Astrocyte (in vitro differentiated cells and primary cell): ENCODE results near the gene DNAH9. TPM values are rescaled to one million over a fixed set of nuclear protein-coding genes. Genes with fewer than 3 reads are reported as not detected.

Experiments
- DNase-seq: peaks from one replicate; pipeline ENCODE4 v3.0.0-alpha.2; 2010; ENCODE audit warnings: low read depth
- FAIRE-seq: peaks from 2 replicates; lab custom pipeline; 2011; peaks lifted over from hg19 to GRCh38; lab: Jason Lieb, UNC
- H2AFZ ChIP-seq: 2 replicates; pipeline ENCODE4 v1.6.0; 2012; ENCODE audit warnings: low read depth, low read length, inconsistent platforms
- H3K27ac ChIP-seq: 2 replicates; pipeline ENCODE4 v1.5.1; 2011; ENCODE audit warnings: low read depth, low read length, inconsistent platforms
- H3K27me3 ChIP-seq: 2 replicates; pipeline ENCODE4 v1.6.0; 2011; ENCODE audit warnings: low read length, inconsistent platforms; ENCODE audit not compliant: insufficient read depth
- H3K36me3 ChIP-seq: 2 replicates; pipeline ENCODE4 v1.5.1; 2011; ENCODE audit warnings: low read length, inconsistent platforms; ENCODE audit not compliant: insufficient read depth
- H3K4me1 ChIP-seq: 2 replicates; pipeline ENCODE4 v1.5.1; 2011; ENCODE audit warnings: low read length, inconsistent platforms; ENCODE audit not compliant: insufficient read depth
- H3K4me2 ChIP-seq: 2 replicates; pipeline ENCODE4 v1.6.0; 2012; ENCODE audit warnings: low read length, inconsistent platforms
- H3K4me3 ChIP-seq: 2 replicates; pipeline ENCODE4 v1.5.1; 2011; ENCODE audit warnings: low read depth, mild to moderate bottlenecking, low read length, inconsistent platforms; ENCODE audit not compliant: insufficient read depth
- H3K79me2 ChIP-seq: 2 replicates; pipeline ENCODE4 v1.6.0; 2012; ENCODE audit warnings: mild to moderate bottlenecking, low read length, inconsistent platforms; ENCODE audit not compliant: insufficient read depth
- H3K9ac ChIP-seq: 2 replicates; pipeline ENCODE4 v1.6.0; 2012; ENCODE audit warnings: mild to moderate bottlenecking, low read length, inconsistent platforms
- H3K9me3 ChIP-seq: 2 replicates; pipeline ENCODE4 v1.5.1; 2012; ENCODE audit warnings: low read depth, mild to moderate bottlenecking, low read length, inconsistent platforms; ENCODE audit not compliant: insufficient read depth
- H4K20me1 ChIP-seq: 2 replicates; pipeline ENCODE4 v1.6.0; 2012; ENCODE audit warnings: low read length, inconsistent platforms; ENCODE audit not compliant: insufficient read depth
- H3K27ac Mint-ChIP-seq: one replicate; pipeline ENCODE4 v1.8.0; 2021; ENCODE audit warnings: mild to moderate bottlenecking, mixed read lengths; ENCODE audit not compliant: unreplicated experiment
- H3K27me3 Mint-ChIP-seq: one replicate; pipeline ENCODE4 v1.8.0; 2021; ENCODE audit warnings: low read depth, mixed read lengths; ENCODE audit not compliant: unreplicated experiment
- H3K36me3 Mint-ChIP-seq: one replicate; pipeline ENCODE4 v1.8.0; 2021; ENCODE audit warnings: low read depth, mixed read lengths; ENCODE audit not compliant: unreplicated experiment
- H3K4me1 Mint-ChIP-seq: one replicate; pipeline ENCODE4 v1.8.0; 2021; ENCODE audit warnings: low read depth, mixed read lengths; ENCODE audit not compliant: unreplicated experiment
- H3K4me3 Mint-ChIP-seq: one replicate; pipeline ENCODE4 v1.8.0; 2021; ENCODE audit warnings: mild to moderate bottlenecking, moderate library complexity, mixed read lengths; ENCODE audit not compliant: unreplicated experiment
- H3K9me3 Mint-ChIP-seq: one replicate; pipeline ENCODE4 v1.8.0; 2021; ENCODE audit warnings: mild to moderate bottlenecking, mixed read lengths; ENCODE audit not compliant: unreplicated experiment
- CTCF ChIP-seq: IDR thresholded peaks from 2 replicates; pipeline ENCODE4 v1.5.1; 2011; ENCODE audit warnings: low read depth, mild to moderate bottlenecking, inconsistent platforms, low read length, moderate library complexity; ENCODE audit not compliant: insufficient read depth
- EZH2 ChIP-seq: IDR thresholded peaks from 2 replicates; pipeline ENCODE4 v1.6.1; 2012; ENCODE audit warnings: mild to moderate bottlenecking, low read length, inconsistent platforms; ENCODE audit not compliant: insufficient read depth
- total RNA-seq: library from RNA; stranded (reverse); gene quantifications from 2 replicates; pipeline ENCODE4 v1.2.1, GENCODE V29; 2021

DNAH9 gene
- total RNA-seq, 1 donor from 2014 or later = not detected

- H3K27ac ChIP-seq = no peak overlapping the region
- no peaks in the 10 kb centered on the region for H3K36me3 ChIP-seq
- H3K9ac ChIP-seq = no peak overlapping the region
- TF ChIP-seq EZH2 (no peak), CTCF (no peak)
- no peak overlapping the region for H3K4me3 ChIP-seq
- no peaks in the 10 kb centered on the region for H3K79me2 ChIP-seq
- Mint-ChIP-seq H3K27me3 (no peaks in the 10 kb centered on the region), H3K4me3 (no peak overlapping the region), H3K9me3 (peaks cover 11% of the 10 kb centered on the region), H3K4me1 (no peaks in the 10 kb centered on the region), H3K36me3 (no peaks in the 10 kb centered on the region), H3K27ac (no peak overlapping the region)
- H3K9me3 ChIP-seq = no peaks in the 10 kb centered on the region
- H3K4me1 ChIP-seq = no peaks in the 10 kb centered on the region
- no peak overlapping the region for H3K4me2 ChIP-seq
- no peak for DNase-seq
- no peak overlapping the region for H2AFZ ChIP-seq
- H4K20me1 ChIP-seq = no peaks in the 10 kb centered on the region
- no peak for FAIRE-seq
- H3K27me3 ChIP-seq = no peaks in the 10 kb centered on the region
Observed at GRCh38 chr17:11889266-11889665, 291.0 kb downstream of the DNAH9 start.

- no peaks in the 10 kb centered on the region for H3K27me3 Mint-ChIP-seq
- no peaks in the 10 kb centered on the region for H3K9me3 ChIP-seq
- peaks cover 4% of the 10 kb centered on the region for H3K4me1 ChIP-seq
- no peak overlapping the region for H3K4me3 Mint-ChIP-seq
- no peak for DNase-seq
- H3K9ac ChIP-seq = no peak overlapping the region
- no peak overlapping the region for H2AFZ ChIP-seq
- H3K4me3 ChIP-seq = no peak overlapping the region
- H3K4me2 ChIP-seq = no peak overlapping the region
- H3K27ac ChIP-seq = no peak overlapping the region
- H3K27me3 ChIP-seq = no peaks in the 10 kb centered on the region
- H3K4me1 Mint-ChIP-seq = no peaks in the 10 kb centered on the region
- no peaks in the 10 kb centered on the region for H4K20me1 ChIP-seq
- no peaks in the 10 kb centered on the region for H3K79me2 ChIP-seq
- H3K27ac Mint-ChIP-seq = no peak overlapping the region
- H3K36me3 ChIP-seq = no peaks in the 10 kb centered on the region
- H3K9me3 Mint-ChIP-seq = peaks cover 4% of the 10 kb centered on the region
- H3K36me3 Mint-ChIP-seq = no peaks in the 10 kb centered on the region
- no peak for TF ChIP-seq EZH2
- no peak for TF ChIP-seq CTCF
- FAIRE-seq = no peak
Observed at GRCh38 chr17:11893862-11894261, 295.6 kb downstream of the DNAH9 start.

GRCh38 chr17:11896199-11896598, 297.9 kb downstream of the DNAH9 start:
- no peak overlapping the region for H3K27ac Mint-ChIP-seq
- no peak overlapping the region for H3K4me3 ChIP-seq
- H3K27me3 ChIP-seq = no peaks in the 10 kb centered on the region
- peaks cover 2% of the 10 kb centered on the region for H3K9me3 Mint-ChIP-seq
- no peak overlapping the region for H2AFZ ChIP-seq
- peaks cover 4% of the 10 kb centered on the region for H3K4me1 ChIP-seq
- H3K27me3 Mint-ChIP-seq = no peaks in the 10 kb centered on the region
- no peak overlapping the region for H3K27ac ChIP-seq
- no peaks in the 10 kb centered on the region for H3K9me3 ChIP-seq
- no peak overlapping the region for H3K4me2 ChIP-seq
- H3K4me1 Mint-ChIP-seq = no peaks in the 10 kb centered on the region
- no peak overlapping the region for H3K4me3 Mint-ChIP-seq
- H3K9ac ChIP-seq = no peak overlapping the region
- H3K79me2 ChIP-seq = no peaks in the 10 kb centered on the region
- TF ChIP-seq EZH2 (no peak), CTCF (no peak)
- no peaks in the 10 kb centered on the region for H4K20me1 ChIP-seq
- no peaks in the 10 kb centered on the region for H3K36me3 ChIP-seq
- FAIRE-seq = no peak
- H3K36me3 Mint-ChIP-seq = no peaks in the 10 kb centered on the region
- no peak for DNase-seq
